NCI-H1092 (cell line): ENCODE measurements around the gene FICD.
"Not testable (repeated sequence)": the region's sequence is repeated elsewhere in the genome, so short reads cannot be mapped to it uniquely, and the experiment has no call there.

Experiments
- DNase-seq: peaks from one replicate; lab custom pipeline; 2025; lab: John Stamatoyannopoulos, UW

FICD gene

DNA sequence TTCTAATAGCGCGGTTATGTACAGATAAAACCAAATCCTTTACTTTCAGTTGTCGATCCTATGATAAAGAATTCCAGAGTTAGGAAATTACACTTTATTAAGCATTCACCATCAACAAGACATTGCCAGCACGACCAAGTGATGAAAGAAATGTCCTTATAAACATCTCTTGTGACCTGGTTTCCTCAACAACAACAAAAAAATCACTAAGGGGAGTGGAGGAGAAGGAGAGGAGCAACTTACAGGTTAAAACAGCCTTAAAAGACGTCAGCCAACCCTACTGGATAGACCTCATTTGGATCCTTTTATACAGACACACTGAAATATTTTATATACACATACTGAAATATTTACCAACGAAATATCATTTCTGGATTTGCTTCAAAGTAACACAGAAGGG is 23.1 kb downstream of the FICD start:
- DNase-seq: no peak

- no peak for DNase-seq
Observed at GRCh38 chr12:108538616-108539195, 23.6 kb downstream of the FICD start.

DNA sequence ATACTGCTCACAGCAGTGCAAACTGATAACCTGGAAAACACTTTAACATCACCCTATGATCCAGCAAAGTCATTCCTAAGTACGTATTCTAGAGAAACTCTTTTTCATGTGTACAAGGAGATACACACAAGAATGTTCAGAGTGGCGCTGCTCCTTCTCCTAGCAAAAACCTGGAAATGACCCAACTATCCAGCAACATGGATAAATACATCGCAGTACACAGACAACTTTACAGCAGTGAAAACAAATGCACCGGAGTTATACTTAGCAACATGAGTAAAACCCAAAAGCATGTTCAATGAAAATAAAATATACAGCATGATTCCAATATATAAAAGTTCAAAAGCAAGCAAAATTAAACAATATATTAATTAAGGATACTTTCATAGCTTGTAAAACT is 27.2 kb downstream of the FICD start:
- no peak for DNase-seq

- no peak for DNase-seq
Observed at GRCh38 chr12:108543652-108544051, 28.6 kb downstream of the FICD start.

DNA sequence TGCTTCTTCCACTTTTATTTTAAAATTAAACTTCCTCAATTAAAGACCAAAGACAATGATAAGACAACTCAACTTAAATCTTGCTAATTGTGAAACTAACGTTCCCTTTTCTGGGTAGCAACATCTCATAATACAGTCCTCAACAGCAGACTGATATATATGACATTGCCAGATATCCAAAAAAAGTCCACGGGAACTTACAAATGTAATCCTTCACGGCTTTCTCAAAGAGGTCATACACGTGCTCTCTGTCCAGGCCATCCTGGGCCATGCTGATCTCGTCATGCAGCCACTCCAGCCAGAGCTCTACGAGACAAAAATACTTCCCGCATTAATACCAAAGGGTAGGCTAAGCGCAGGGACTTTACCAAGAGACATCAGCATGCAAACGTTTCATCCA is 32.6 kb downstream of the FICD start:
- no peak for DNase-seq

DNA sequence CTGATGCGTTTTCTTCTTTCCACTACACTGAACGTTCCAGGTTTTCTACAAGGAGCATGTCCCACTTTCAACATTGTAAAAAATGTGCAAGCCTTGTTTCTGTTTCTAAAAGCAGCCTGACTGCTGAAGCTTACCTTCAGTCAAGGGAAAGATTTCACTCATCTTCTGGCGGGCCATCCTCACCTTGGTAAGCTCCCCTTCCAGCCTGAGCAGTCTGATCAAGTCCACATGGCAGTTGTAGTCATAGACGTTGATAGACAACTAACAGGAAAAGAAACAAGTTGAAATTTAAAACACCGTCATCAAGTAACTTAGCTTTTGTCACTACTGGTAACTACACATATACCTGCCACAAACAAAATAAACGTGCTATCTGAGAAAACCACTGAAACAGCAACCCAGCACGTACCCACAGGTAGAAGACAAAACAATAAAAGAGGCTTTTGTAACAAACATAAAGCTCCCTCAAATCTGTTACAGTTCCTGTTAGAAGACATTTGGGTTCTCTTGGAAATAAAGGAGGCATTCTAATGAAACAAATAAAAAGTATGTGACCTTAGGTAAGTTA is 34.0 kb downstream of the FICD start:
- no peak for DNase-seq

DNA sequence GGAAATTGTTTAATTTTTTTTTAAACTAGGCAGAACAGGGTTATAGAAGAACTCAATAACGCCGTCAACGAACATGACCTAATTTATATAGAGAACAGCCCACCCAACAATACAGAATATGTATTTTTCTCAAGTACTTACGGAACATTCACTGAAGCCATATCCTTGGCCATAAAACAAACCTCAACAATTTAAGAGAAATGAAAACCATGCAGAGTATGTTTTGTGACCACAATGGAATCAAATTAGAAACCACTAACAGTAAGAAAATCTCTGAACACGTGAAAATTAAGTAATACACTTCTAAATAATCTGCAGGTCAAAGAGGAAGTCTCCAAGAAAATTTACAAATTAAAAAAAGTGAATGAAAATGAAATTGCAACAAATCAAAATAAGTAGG is 36.5 kb downstream of the FICD start:
- DNase-seq: no peak

GRCh38 chr12:108553799-108554198 is 38.7 kb downstream of the FICD start:
- DNase-seq: no peak

DNA sequence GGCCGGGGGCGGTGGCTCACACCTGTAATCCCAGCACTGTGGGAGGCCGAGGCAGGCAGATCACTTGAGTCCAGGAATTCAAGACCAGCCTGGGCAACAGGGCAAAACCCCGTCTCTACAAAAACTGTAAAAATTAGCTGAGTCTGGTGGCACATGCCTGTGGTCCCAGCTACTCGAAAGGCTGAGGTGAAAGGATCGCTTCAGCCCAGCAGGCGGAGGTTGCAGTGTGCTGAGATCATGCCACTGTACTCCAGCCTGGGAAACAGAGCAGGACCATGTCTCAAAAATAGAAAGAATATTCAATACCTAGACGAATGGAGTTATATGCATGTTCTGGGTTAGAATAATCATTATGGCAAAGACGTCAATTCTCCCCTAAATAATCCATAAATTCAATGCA is 40.3 kb downstream of the FICD start:
- DNase-seq: not testable (repeated sequence)

- DNase-seq: no peak
Observed at GRCh38 chr12:108559007-108559655, 44.1 kb downstream of the FICD start.

- no peak for DNase-seq
Observed at GRCh38 chr12:108559748-108560147, 44.7 kb downstream of the FICD start.

DNA sequence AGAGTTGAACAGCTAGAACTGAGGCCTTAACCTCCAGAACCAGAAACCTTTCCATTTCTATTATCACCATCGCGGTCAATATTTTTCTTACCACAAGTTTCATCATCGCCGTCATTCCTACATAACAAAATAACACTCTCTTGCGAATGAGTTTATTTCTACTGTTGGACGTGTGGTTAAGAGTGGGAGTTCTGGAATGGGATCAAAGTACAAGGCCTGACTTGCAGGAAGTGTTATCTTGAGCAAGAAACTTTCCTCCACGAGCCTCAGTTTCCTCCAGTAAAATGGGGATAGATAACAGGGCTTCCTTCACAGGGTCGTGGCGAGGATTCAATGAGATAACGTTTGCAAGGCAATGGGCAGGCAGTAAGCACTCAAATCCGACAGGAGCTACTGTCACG is 45.2 kb downstream of the FICD start:
- no peak for DNase-seq

DNA sequence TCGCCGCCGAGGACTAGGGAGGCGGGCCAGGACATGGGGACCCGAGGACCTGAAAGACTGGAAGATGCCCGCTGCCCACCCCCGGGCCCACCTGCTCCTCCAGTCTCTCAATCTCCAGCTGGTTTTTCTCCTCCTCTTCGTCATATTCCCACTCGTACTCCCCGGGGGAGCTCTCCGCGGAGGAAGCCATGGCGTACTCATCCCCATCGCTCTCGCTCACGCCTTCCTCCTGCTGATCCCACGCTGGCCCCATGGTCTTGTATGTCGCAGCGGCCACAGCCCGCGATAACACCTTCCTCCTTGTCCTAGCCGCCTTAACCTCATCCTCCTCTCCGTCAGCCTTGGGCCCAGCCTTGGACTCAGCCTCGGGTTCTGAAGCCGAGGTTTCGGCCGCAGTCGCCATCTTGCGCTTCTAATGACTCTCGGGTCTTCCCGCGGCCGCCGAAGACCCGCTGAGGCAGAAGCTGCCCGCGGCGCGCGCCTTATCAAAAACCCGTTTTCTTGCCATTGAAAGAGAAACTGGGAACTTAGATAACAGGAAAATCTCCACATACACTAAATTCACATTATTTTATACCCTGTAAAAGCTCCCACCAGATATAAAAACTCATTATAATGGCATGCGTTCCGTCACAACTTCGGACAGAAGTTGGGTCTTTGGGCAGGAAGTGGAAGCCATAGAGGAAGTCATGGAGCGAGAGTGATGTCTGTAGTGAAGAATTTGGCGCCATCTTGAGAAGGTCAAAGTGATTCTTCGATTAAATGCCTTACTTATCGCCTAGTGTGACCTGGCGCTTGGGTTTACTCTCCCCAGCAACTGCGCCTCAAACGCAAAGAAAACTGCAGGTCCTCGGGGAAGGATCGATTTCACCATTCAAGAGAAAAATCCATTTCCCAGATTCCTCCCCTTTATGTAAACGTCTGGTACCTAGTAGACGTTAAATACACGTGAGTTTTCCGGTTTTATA is 46.0 kb downstream of the FICD start, which contains the start of gene SART3:
Gene SART3 (minus strand): TSS at position 422 of the 968 bp plus-strand sequence. CDS start 19 bp downstream, at position 403.
- DNase-seq: peak; percentile 45

DNA sequence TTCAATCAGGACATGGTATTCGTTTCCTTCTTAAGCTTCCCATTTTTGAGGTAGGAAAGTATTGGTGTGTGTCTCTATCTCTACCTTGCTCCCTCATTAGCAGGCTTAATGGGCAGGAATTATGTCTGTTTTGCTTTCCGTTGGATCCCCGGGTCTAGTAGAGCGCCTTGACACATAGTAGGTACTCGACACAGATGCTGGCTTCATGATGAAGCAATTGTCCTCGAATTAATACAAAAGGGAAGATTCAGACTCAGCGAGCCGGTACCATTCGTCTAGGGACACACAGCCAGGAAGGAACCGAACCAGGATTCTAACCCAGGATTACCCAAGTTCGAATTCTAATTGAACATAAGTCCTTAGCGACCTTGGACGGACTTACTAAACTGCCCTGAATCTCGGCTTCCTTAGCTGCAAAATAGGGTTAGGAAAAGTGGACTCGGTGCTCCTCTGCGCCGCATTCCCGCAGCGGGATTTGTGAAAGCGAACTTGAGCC is 46.8 kb downstream of the FICD start:
- no peak for DNase-seq

- peak; percentile 91 for DNase-seq
Observed at GRCh38 chr12:108562348-108563135, 47.5 kb downstream of the FICD start, which contains the start of gene ISCU. ISCU (plus strand) TSS chr12:108562596; CDS start chr12:108562623, 27 bp downstream.

GRCh38 chr12:108563136-108563803 is 48.2 kb downstream of the FICD start:
- peak; percentile 44 for DNase-seq

- no peak for DNase-seq
Observed at GRCh38 chr12:108563804-108564151, 48.7 kb downstream of the FICD start.

DNA sequence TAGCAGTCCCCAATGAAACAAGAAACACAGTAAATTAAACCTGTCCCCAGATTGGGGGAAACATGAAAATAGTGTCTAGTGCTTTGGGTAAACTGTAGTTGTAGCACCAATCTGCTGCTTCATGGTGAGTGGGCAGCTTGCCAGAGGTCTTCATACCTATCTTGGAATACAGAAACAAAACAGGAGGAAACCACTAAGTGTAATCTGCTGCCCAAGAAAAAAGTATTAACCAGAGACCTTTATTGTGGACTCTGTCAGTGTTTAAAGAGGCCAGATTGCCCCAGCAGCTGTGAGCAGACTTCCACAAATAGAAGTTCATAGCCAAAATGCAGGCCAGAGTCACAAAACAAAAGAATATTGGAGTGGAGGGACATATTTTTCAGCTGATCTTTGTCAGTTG is 49.6 kb downstream of the FICD start:
- DNase-seq: no peak

- no peak for DNase-seq
Observed at GRCh38 chr12:108565146-108565545, 50.1 kb downstream of the FICD start.

- DNase-seq: peak; percentile 85
Observed at GRCh38 chr12:108565976-108566375, 50.9 kb downstream of the FICD start.

DNA sequence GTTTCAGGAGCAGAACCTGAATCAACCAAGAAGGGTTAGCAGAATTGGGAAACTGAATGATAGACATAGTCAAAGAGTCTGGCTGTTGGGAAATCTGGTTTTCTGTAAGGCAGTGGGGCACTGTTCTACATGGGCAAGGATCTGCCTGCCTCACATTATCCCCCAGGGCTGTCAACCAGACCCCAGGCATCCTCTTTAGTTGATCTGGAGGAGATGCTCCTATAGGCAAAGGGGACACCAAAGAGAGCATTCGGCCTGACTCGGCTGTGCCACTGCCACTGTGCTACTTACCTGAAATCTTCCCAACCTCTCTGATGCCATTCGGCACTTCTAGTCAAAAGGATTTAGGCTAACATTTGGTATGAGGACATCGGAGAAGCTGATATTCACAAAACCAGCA is 51.4 kb downstream of the FICD start:
- DNase-seq: no peak
